H1 (cell line): ENCODE measurements around the gene MEMO1. TPM values are rescaled to one million over a fixed set of nuclear protein-coding genes. Genes with fewer than 3 reads are reported as not detected.

Experiments
- CTCF ChIA-PET: fragments of 300-600 bp; sonication (Branson Sonifier 250); formaldehyde crosslinking; loops from one replicate; lab custom pipeline; 2021; ENCODE audit not compliant: partially characterized antibody; lab: Charles Lee
- POLR2A ChIA-PET: fragments of 300-600 bp; sonication (Branson Sonifier 250); formaldehyde crosslinking; loops from one replicate; lab custom pipeline; 2021; ENCODE audit warnings: inconsistent platforms; ENCODE audit not compliant: partially characterized antibody; lab: Charles Lee
- DNase-seq, 2 experiments: peaks; one replicate each; pipeline versions ENCODE4 v3.0.0 to v3.0.0-alpha.2; 2010 to 2022; ENCODE audit warnings: low spot score in 2 of 2, low read depth in 1 of 2, mixed read lengths in 1 of 2
- FAIRE-seq: peaks from 2 replicates; lab custom pipeline; 2011; peaks lifted over from hg19 to GRCh38; lab: Jason Lieb, UNC
- H2AFZ ChIP-seq: 2 replicates; pipeline ENCODE4 v1.8.1; 2012; ENCODE audit warnings: low read length, inconsistent platforms
- H2AK5ac ChIP-seq: 2 replicates; pipeline ENCODE4 v1.6.1; 2013; ENCODE audit warnings: low read depth, low read length
- H2BK120ac ChIP-seq: replicated peaks from 2 replicates; pipeline ENCODE3; 2013; ENCODE audit warnings: low read depth, low read length, inconsistent platforms
- H2BK12ac ChIP-seq: 2 replicates; pipeline ENCODE4 v1.6.1; 2013; ENCODE audit warnings: low read depth, low read length
- H2BK15ac ChIP-seq: 2 replicates; pipeline ENCODE4 v1.6.1; 2013; ENCODE audit warnings: low read length
- H2BK20ac ChIP-seq: 2 replicates; pipeline ENCODE4 v1.6.1; 2013; ENCODE audit warnings: low read length
- H2BK5ac ChIP-seq: 2 replicates; pipeline ENCODE4 v1.6.1; 2013; ENCODE audit warnings: low read depth, low read length
- H3K14ac ChIP-seq: 2 replicates; pipeline ENCODE4 v1.6.1; 2013; ENCODE audit warnings: inconsistent platforms; ENCODE audit not compliant: insufficient read length
- H3K18ac ChIP-seq: 2 replicates; pipeline ENCODE4 v1.6.1; 2013; ENCODE audit warnings: low read length; ENCODE audit errors: extremely low read depth
- H3K23ac ChIP-seq: 2 replicates; pipeline ENCODE4 v1.6.1; 2013; ENCODE audit warnings: inconsistent platforms; ENCODE audit not compliant: insufficient read length
- H3K23me2 ChIP-seq: 2 replicates; pipeline ENCODE4 v1.6.1; 2013; ENCODE audit warnings: low read depth, low read length
- H3K27ac ChIP-seq: 2 replicates; pipeline ENCODE4 v1.6.1; 2011; ENCODE audit warnings: low read depth, low read length, inconsistent platforms
- H3K27me3 ChIP-seq, 4 experiments: replicated peaks in 1 of 4; 1 replicate in 1 of 4; 2 replicates in 3 of 4; pipeline versions ENCODE4 v1.6.1 to v1.8.1; 2011 to 2013; ENCODE audit warnings: low read length in 3 of 4, mild to moderate bottlenecking in 3 of 4, inconsistent platforms in 2 of 4, mixed read lengths in 2 of 4, moderate library complexity in 1 of 4; ENCODE audit not compliant: control insufficient read depth in 3 of 4, insufficient read depth in 3 of 4; ENCODE audit errors: extremely low read depth in 1 of 4
- H3K36me3 ChIP-seq, 4 experiments: 2 replicates each; pipeline versions ENCODE4 v1.6.1 to v1.8.1; 2011 to 2013; ENCODE audit warnings: mild to moderate bottlenecking in 4 of 4, low read length in 3 of 4, moderate library complexity in 2 of 4, control low read depth in 1 of 4, inconsistent platforms in 1 of 4; ENCODE audit not compliant: insufficient read depth in 4 of 4, control insufficient read depth in 2 of 4
- H3K4ac ChIP-seq: replicated peaks from 2 replicates; pipeline ENCODE3; 2013; ENCODE audit warnings: low read length, low read depth, mixed read lengths, inconsistent platforms; ENCODE audit not compliant: insufficient read length
- H3K4me1 ChIP-seq, 4 experiments: replicated peaks in 1 of 4; 1 replicate in 1 of 4; 2 replicates in 3 of 4; pipeline versions ENCODE4 v1.6.1 to v1.8.1; 2011 to 2013; ENCODE audit warnings: low read length in 3 of 4, inconsistent platforms in 2 of 4, mixed read lengths in 1 of 4; ENCODE audit not compliant: insufficient read depth in 4 of 4, control insufficient read depth in 3 of 4
- H3K4me2 ChIP-seq, 2 experiments: 2 replicates each; pipeline versions ENCODE4 v1.6.1 to v1.8.1; 2011 to 2013; ENCODE audit warnings: low read depth in 2 of 2, low read length in 2 of 2, control low read depth in 1 of 2, inconsistent platforms in 1 of 2, mild to moderate bottlenecking in 1 of 2; ENCODE audit not compliant: insufficient read depth in 1 of 2
- H3K4me3 ChIP-seq, 4 experiments: fragments of 200-600, 300-600 bp in 1 of 4; sonication (generic), shearing (Covaris generic), sonication (Bioruptor Twin) in 1 of 4; 2 replicates each; pipeline versions ENCODE4 v1.5.1 to v1.8.1; 2011 to 2016; ENCODE audit warnings: low read length in 4 of 4, low read depth in 3 of 4, control low read depth in 2 of 4, inconsistent platforms in 2 of 4, mild to moderate bottlenecking in 2 of 4, mixed read lengths in 1 of 4, moderate library complexity in 1 of 4; ENCODE audit not compliant: insufficient read depth in 2 of 4; ENCODE audit errors: extremely low read depth in 1 of 4
- H3K56ac ChIP-seq: replicated peaks from 2 replicates; pipeline ENCODE3; 2013; ENCODE audit warnings: low read depth, mild to moderate bottlenecking, mixed read lengths, low read length, inconsistent platforms; ENCODE audit not compliant: insufficient read length
- H3K79me1 ChIP-seq: 2 replicates; pipeline ENCODE4 v1.6.1; 2013; ENCODE audit warnings: low read depth, low read length, control low read depth
- H3K79me2 ChIP-seq, 2 experiments: 2 replicates each; pipeline versions ENCODE4 v1.6.1 to v1.8.1; 2012 to 2013; ENCODE audit warnings: low read length in 2 of 2, mild to moderate bottlenecking in 2 of 2, inconsistent platforms in 1 of 2; ENCODE audit not compliant: insufficient read depth in 2 of 2, control insufficient read depth in 1 of 2
- H3K9ac ChIP-seq, 4 experiments: replicated peaks in 1 of 4; 1 replicate in 1 of 4; 2 replicates in 3 of 4; pipeline versions ENCODE4 v1.6.1 to v1.8.1; 2011 to 2013; ENCODE audit warnings: low read depth in 3 of 4, low read length in 3 of 4, control low read depth in 2 of 4, mild to moderate bottlenecking in 2 of 4, moderate library complexity in 2 of 4, inconsistent platforms in 1 of 4; ENCODE audit errors: extremely low read depth in 1 of 4
- H3K9me3 ChIP-seq, 2 experiments: 2 replicates each; pipeline versions ENCODE4 v1.6.1 to v1.8.1; 2012 to 2013; ENCODE audit warnings: mild to moderate bottlenecking in 2 of 2, moderate library complexity in 2 of 2, control low read depth in 1 of 2, inconsistent platforms in 1 of 2, low read depth in 1 of 2, low read length in 1 of 2, mixed read lengths in 1 of 2; ENCODE audit not compliant: insufficient read depth in 2 of 2
- H4K20me1 ChIP-seq, 2 experiments: replicated peaks in 1 of 2; 2 replicates each; pipeline versions ENCODE3 to v1.8.1; 2011 to 2013; ENCODE audit warnings: inconsistent platforms in 2 of 2, low read length in 2 of 2, mild to moderate bottlenecking in 1 of 2; ENCODE audit not compliant: insufficient read depth in 2 of 2, control insufficient read depth in 1 of 2
- H4K5ac ChIP-seq: 2 replicates; pipeline ENCODE4 v1.6.1; 2013; ENCODE audit warnings: low read length, low read depth, mixed read lengths, inconsistent platforms; ENCODE audit not compliant: insufficient read length
- H4K8ac ChIP-seq: 2 replicates; pipeline ENCODE4 v1.8.0; 2013; ENCODE audit warnings: mild to moderate bottlenecking, moderate library complexity, low read length, inconsistent platforms; ENCODE audit not compliant: insufficient read depth; ENCODE audit errors: extremely low read depth
- H4K91ac ChIP-seq: replicated peaks from 2 replicates; pipeline ENCODE3; 2013; ENCODE audit warnings: low read length, mixed read lengths, inconsistent platforms; ENCODE audit not compliant: insufficient read length
- BCL11A ChIP-seq, 2 experiments: IDR thresholded peaks; one replicate each; pipeline ENCODE4 v1.6.1; 2011; ENCODE audit warnings: low read depth in 2 of 2, low read length in 2 of 2, mild to moderate bottlenecking in 2 of 2
- EZH2 ChIP-seq: fragments of 200-600 bp; sonication (generic); IDR thresholded peaks from 2 replicates; pipeline ENCODE4 v1.7.1; 2012; ENCODE audit warnings: low read depth, mild to moderate bottlenecking, moderate library complexity, low read length, inconsistent platforms; ENCODE audit not compliant: severe bottlenecking
- FOSL1 ChIP-seq: IDR thresholded peaks from 2 replicates; pipeline ENCODE4 v1.6.1; 2011; ENCODE audit warnings: mild to moderate bottlenecking, low read depth, low read length, moderate library complexity; ENCODE audit not compliant: insufficient read depth
- HDAC6 ChIP-seq: IDR thresholded peaks from one replicate; pipeline ENCODE4 v1.7.1; 2012; ENCODE audit warnings: low read depth, mild to moderate bottlenecking, inconsistent platforms, low read length, moderate library complexity
- JUND ChIP-seq: IDR thresholded peaks from 2 replicates; pipeline ENCODE4 v1.6.1; 2011; ENCODE audit warnings: mild to moderate bottlenecking, improper control_type of control experiment, low read length
- POLR2A ChIP-seq, 2 experiments: IDR thresholded peaks; 1 replicate in 1 of 2; 2 replicates in 1 of 2; pipeline ENCODE4 v1.6.1; 2011; ENCODE audit warnings: low read depth in 2 of 2, low read length in 2 of 2, mild to moderate bottlenecking in 2 of 2; ENCODE audit errors: control extremely low read depth in 1 of 2
- POU5F1 ChIP-seq: IDR thresholded peaks from 2 replicates; pipeline ENCODE4 v1.6.1; 2011; ENCODE audit warnings: low read depth, mild to moderate bottlenecking, low read length, moderate library complexity
- RNF2 ChIP-seq: fragments of 200-900, 300-1000 bp; sonication (generic); IDR thresholded peaks from 2 replicates; pipeline ENCODE4 v1.7.1; 2016; ENCODE audit warnings: borderline replicate concordance, low read depth, mild to moderate bottlenecking, antibody characterized with exemption, low read length; ENCODE audit not compliant: poor library complexity, severe bottlenecking; ENCODE audit errors: missing control alignments
- SAP30 ChIP-seq: fragments of 300-600 bp; sonication (generic); IDR thresholded peaks from 2 replicates; pipeline ENCODE4 v1.7.1; 2012; ENCODE audit warnings: low read length, moderate library complexity, mild to moderate bottlenecking, inconsistent platforms; ENCODE audit not compliant: insufficient read depth, insufficient replicate concordance
- SP4 ChIP-seq: IDR thresholded peaks from 2 replicates; pipeline ENCODE4 v1.6.1; 2012; ENCODE audit warnings: low read length, inconsistent platforms
- SUZ12 ChIP-seq: fragments of 200-600 bp; sonication (generic); IDR thresholded peaks from 2 replicates; pipeline ENCODE4 v1.6.1; 2012; ENCODE audit warnings: mild to moderate bottlenecking, inconsistent platforms, low read length, moderate library complexity, mixed read lengths
- TBP ChIP-seq: IDR thresholded peaks from 2 replicates; pipeline ENCODE4 v1.6.1; 2011; ENCODE audit warnings: low read depth, low read length, improper control_type of control experiment
- WGBS, 2 experiments: shearing (Covaris generic) in 1 of 2; methylation state at CpG; one replicate each; pipeline versions ENCODE4 v1.1.6 to v1.1.7; 2013 to 2015; ENCODE audit warnings: low lambda C conversion rate in 2 of 2, mixed read lengths in 2 of 2, inconsistent platforms in 1 of 2, low coverage in 1 of 2, missing lambda C conversion rate in 1 of 2; ENCODE audit not compliant: insufficient replicate concordance in 2 of 2, insufficient coverage in 1 of 2, insufficient read length in 1 of 2; ENCODE audit errors: extremely low coverage in 1 of 2, missing lambda C conversion rate in 1 of 2; 5-methylcytosine and 5-hydroxymethylcytosine counted together
- polyA plus RNA-seq, 7 experiments: library from polyadenylated mRNA; depleted of rRNA in 3 of 7; stranded (reverse) in 5 of 7; unstranded in 2 of 7; fragments of >200 nt in 5 of 7; fragments of 200-250 nt in 2 of 7; gene quantifications; 1 replicate in 5 of 7; 2 replicates in 1 of 7; 4 replicates in 1 of 7; pipeline versions ENCODE4 v1.2.1 to v1.2.3, GENCODE V29; 2011 to 2013; ENCODE audit warnings: missing spikeins in 2 of 7, mixed read lengths in 2 of 7
- total RNA-seq: library from RNA; stranded (reverse); fragmentation: NEBNext Ultra II Directional; extraction: Animal tissue kit (Norgen Biotek cat#: 25700); gene quantifications from 2 replicates; pipeline ENCODE4 v1.2.1, GENCODE V29; 2021
- TF ChIP-seq, protein P1 (sequence below): IDR thresholded peaks from 2 replicates; pipeline ENCODE4 v1.6.1; 2012; ENCODE audit warnings: inconsistent platforms

Gene MEMO1
- total and polyA plus RNA-seq, 2 of the 8 experiments (the other 6 are each of a cell fraction or from before 2014, with no cell fraction given) = 26.9 to 54.7 TPM

GRCh38 chr2:31996571-31997150 lies 14.1 kb downstream of the MEMO1 start:
- H3K56ac ChIP-seq = no peak overlapping the region
- H3K79me2 ChIP-seq = peaks cover 7 to 84% of the 10 kb centered on the region in 2 experiments; a peak in 3 of 4 replicates
- no peak overlapping the region for H3K4ac ChIP-seq
- H4K5ac ChIP-seq = no peak overlapping the region
- ChIA-PET POLR2A (interaction anchor here (1.6 kb wide), 1 partner anchor 14 kb away, joined by 4 read pairs; the partner anchor contains the start of gene MEMO1), CTCF (interaction anchor here (0.6 to 0.9 kb wide), 2 partner anchors 68 to 95 kb away, joined by 4 read pairs; no protein-coding TSS in a partner anchor)
- H3K4me3 ChIP-seq = no peak overlapping the region
- no peak overlapping the region for H4K91ac ChIP-seq
- peak overlapping the region; percentile 42 for H3K14ac ChIP-seq
- H3K9ac ChIP-seq = no peak overlapping the region
- no peaks in the 10 kb centered on the region for H3K4me1 ChIP-seq
- H3K9me3 ChIP-seq = no peaks in the 10 kb centered on the region
- H3K36me3 ChIP-seq = no peaks in the 10 kb centered on the region
- peaks cover 0 to 4% of the 10 kb centered on the region in 2 experiments for H4K20me1 ChIP-seq
- no peak overlapping the region for H4K8ac ChIP-seq
- H3K27ac ChIP-seq = no peak overlapping the region
- no peak overlapping the region for H2BK15ac ChIP-seq
- no peaks in the 10 kb centered on the region for H3K27me3 ChIP-seq
- no peak overlapping the region for H3K4me2 ChIP-seq
- 89% methylated on average over 6 of the region's 6 CpGs; no CpG with 5 or more reads in 1 of the 2 experiments for WGBS, 2 experiments
- H2BK20ac ChIP-seq = no peak overlapping the region
- H2AFZ ChIP-seq = no peak overlapping the region
- H2AK5ac ChIP-seq = no peak overlapping the region
- no peak overlapping the region for H2BK5ac ChIP-seq
- no peak for FAIRE-seq
- no peak overlapping the region for H2BK120ac ChIP-seq
- H3K79me1 ChIP-seq = peaks cover 4% of the 10 kb centered on the region
- no peak overlapping the region for H3K23ac ChIP-seq
- DNase-seq = no peak
- no peak overlapping the region for H3K18ac ChIP-seq
- H3K23me2 ChIP-seq = no peaks in the 10 kb centered on the region
- no peak overlapping the region for H2BK12ac ChIP-seq
- TF ChIP-seq EZH2 (no peak), SUZ12 (no peak), RNF2 (no peak), FOSL1 (no peak), SAP30 (no peak), SP4 (no peak), POU5F1 (no peak), BCL11A (IDR thresholded peaks at IDR 0.05; ENCODE audit: low read depth in 2 of 2, low read length in 2 of 2) (no peak), POLR2A (IDR thresholded peaks at IDR 0.05; ENCODE audit: control extremely low read depth in 1 of 2, low read depth in 2 of 2, low read length in 2 of 2) (no peak), JUND (no peak), TBP (no peak), HDAC6 (no peak)
- TF ChIP-seq, protein P1, sequence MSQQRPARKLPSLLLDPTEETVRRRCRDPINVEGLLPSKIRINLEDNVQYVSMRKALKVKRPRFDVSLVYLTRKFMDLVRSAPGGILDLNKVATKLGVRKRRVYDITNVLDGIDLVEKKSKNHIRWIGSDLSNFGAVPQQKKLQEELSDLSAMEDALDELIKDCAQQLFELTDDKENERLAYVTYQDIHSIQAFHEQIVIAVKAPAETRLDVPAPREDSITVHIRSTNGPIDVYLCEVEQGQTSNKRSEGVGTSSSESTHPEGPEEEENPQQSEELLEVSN = no peak
